NCI-H1417 (cell line): ENCODE data around the gene SLC23A2.

Experiments
- DNase-seq, 3 experiments: peaks; one replicate each; lab custom pipeline; 2025; lab: John Stamatoyannopoulos, UW

SLC23A2 gene

DNA sequence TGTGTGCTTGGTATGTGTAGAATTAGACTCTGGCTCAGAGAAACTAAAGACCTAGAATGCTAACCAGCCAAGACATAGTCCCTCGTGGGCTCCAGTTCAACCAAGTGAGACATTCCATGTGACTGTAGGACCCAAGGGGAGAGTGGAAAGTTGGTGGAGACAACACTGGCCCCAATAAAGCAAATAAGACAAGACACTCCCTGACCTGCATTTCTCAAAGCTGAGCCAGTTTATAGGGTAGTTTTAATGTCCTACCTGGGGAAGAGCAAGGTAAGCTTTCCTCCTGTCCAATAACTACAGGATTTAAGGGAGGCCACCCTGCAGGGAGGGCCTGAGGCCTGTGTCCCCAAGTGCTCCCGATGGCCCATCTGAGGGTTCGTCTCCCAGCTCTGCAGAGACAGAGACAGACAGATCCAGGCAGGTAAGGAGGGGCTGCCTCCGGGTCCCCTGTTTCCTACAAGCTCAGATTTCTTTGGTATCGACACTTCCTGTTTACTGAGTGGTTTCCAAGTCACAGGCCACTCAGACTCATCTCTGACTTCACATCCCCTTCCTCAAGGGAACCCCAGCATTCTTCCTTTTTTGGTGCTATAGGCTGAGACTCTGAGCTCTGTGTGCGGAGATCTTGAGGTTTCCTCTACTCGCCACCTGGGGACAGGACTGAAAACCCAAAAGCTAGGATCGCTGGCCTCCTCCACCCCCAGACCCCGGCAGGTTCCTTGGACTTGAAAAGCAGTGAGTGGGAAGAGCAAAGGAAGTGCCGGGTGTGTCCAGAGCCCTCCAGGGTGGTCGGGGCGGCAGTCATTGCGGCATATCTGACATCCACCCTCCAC is 187.2 kb downstream of the SLC23A2 start:
- DNase-seq, result no peak

DNA sequence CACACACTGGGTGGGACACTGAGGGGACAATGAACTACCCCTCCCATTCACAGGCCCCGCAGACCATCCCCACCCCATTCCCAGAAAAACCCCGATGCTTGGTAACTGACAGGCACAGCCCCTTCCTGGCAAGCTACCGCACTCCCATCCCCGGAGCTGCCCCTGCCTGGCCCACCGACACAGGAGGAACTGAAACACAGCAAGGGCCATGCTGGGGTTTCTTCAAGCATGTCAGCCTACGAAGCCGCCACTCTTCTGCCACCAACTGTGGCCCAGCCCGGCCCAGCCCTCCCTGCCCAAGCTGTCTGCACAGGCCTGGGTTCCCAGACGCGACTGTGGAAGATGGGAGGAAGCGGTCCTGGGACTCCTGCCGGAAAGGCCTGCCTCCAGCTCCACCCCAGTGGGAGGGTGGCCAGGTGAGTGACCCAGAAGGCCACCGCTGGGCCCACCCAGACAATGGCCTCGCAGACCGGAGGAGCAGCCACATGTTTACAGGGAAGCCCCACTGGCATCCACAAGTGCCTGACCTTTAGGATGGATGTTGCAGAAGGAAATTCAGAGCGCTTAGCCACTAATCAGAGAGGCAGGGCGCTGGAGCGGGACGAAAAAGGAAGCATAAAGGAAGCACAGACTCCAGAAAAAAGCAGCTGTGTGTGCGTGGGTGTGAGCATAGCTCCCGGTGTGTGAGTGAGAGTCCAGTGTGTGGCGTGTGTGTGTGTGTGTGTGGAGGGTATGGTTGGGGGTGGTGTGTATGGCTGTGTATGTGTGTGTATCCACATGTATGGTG is 188.0 kb downstream of the SLC23A2 start:
- no peak for DNase-seq

DNA sequence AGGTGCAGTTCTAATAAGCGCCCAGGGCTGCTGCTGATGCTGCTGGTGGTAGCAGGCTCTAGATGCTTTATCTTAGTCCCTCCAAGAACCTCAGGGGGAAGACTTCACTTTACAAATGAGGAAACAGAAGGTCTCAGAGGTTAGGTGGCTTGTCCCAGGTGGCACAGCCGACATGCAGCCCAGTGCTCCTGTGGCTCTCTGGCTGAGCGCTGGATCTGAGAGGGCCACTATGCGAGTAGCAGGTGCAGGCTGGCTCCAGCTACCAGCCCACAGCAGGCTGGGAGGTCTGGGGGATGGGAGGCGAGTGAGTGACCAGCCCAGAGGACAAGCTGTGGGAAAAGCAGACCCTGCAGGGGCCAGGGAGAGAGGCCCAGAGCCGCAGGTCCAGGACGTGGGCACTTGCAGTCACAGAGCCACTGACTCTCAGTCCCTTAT is 188.7 kb downstream of the SLC23A2 start:
- DNase-seq, result no peak

GRCh38 chr20:4812216-4812615 is 189.1 kb downstream of the SLC23A2 start:
- no peak for DNase-seq

- DNase-seq, result no peak
Measured at GRCh38 chr20:4811661-4812181, 189.6 kb downstream of the SLC23A2 start.

GRCh38 chr20:4811257-4811656 is 190.1 kb downstream of the SLC23A2 start:
- no peak for DNase-seq

- DNase-seq, result peak in 1 of 3 experiments; percentile 40
Measured at GRCh38 chr20:4810426-4811019, 190.8 kb downstream of the SLC23A2 start.

- DNase-seq, result peak; percentile 56 to 80 (median 67)
Measured at GRCh38 chr20:4809707-4810106, 191.6 kb downstream of the SLC23A2 start.

DNA sequence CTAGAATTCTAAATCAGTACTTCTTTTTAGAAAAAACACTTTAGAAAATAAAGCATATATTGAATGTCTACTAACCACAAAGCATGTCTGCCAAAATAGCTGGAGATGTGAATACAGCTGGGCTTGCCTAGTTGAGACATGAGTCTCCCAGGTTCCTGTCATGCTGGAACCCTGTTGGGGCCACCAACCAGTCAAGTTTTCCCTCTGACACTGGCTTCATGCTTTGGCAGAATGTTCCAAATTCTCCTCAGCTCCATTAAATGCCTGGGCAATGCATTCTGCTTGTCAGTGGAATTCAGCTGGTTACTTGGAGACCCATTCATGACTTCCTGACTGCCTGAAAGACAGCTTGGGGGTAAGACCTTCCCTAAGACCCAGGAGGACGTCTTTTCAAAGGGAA is 192.4 kb downstream of the SLC23A2 start:
- no peak for DNase-seq

DNA sequence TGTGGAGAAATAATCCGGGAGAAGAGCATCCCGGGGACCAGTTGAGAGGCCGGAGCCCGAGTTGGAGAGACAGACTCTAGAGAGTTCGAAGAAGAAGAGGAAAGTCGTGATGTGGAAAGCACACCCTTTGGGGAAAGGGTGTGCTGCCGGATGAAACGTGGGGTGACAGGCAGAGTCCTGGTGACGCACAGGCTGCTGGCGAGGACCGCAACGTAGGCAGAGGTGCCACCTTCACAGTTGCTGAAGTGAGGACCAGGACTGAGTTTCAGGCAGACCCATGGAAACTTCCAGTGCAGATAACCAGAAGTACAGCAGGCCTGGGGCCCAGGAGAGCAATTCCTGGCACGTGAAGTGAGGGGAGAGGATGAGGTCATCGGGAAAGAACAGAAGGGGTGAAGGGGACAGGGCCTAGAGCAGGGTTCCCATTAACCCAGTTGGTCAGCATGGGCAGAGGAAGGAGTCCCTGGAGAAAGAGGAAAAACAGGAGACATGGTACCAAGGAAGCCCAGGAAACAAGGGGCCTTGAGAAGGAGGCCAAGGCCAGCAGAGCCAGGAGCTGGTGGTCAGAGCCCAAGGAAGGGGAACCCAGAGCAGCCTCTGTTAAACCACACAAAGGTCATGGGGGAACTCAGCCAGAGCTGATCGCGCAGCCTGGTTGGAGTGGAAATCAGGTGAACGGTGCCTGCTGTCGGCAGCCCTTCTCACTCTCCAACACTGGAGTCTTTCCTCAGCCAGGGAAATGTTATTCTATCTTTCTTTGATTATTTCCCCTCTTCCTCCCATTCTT is 195.5 kb downstream of the SLC23A2 start:
- DNase-seq, result no peak

GRCh38 chr20:4802527-4802926 is 198.8 kb downstream of the SLC23A2 start:
- no peak for DNase-seq
